HAP-1 (cell line): ENCODE data around the gene NTNG2.

Source experiments
- DNase-seq, 2 experiments: peaks; one replicate each; pipeline ENCODE4 v3.0.0-alpha.2; 2016 to 2020; ENCODE audit warnings: low spot score in 2 of 2
- H3K27me3 ChIP-seq: fragments of 250-450 bp; sonication (Bioruptor Pico); 2 replicates; pipeline ENCODE4 v1.5.1; 2020; ENCODE audit warnings: low read depth, mild to moderate bottlenecking, moderate library complexity
- H3K36me3 ChIP-seq: fragments of 250-450 bp; sonication (Bioruptor Pico); replicated peaks from 2 replicates; pipeline ENCODE4 v1.5.1; 2020; ENCODE audit warnings: mild to moderate bottlenecking
- H3K4me1 ChIP-seq: fragments of 250-450 bp; sonication (Bioruptor Pico); 2 replicates; pipeline ENCODE4 v1.5.1; 2020; ENCODE audit warnings: mild to moderate bottlenecking
- H3K4me3 ChIP-seq: fragments of 250-450 bp; sonication (Bioruptor Pico); 2 replicates; pipeline ENCODE4 v1.5.1; 2020; ENCODE audit warnings: mild to moderate bottlenecking, moderate library complexity
- H3K9me3 ChIP-seq: fragments of 250-450 bp; sonication (Bioruptor Pico); 2 replicates; pipeline ENCODE4 v1.5.1; 2020; ENCODE audit warnings: mild to moderate bottlenecking, moderate library complexity
- in situ Hi-C: fragments of 300-500 bp; cut with MboI; formaldehyde crosslinking; loops from 3 replicates; pipeline ENCODE4 v1.14.3; 2020; ENCODE audit warnings: low sequenced_read_pairs, inconsistent platforms, mixed read lengths

Gene NTNG2

GRCh38 chr9:132154863-132155567, 6.8 kb upstream of the NTNG2 start:
- no peak overlapping the region for H3K4me3 ChIP-seq
- in situ Hi-C loops: no loop called here
- no peaks in the 10 kb centered on the region for H3K4me1 ChIP-seq
- H3K27me3 ChIP-seq: peaks cover 20% of the 10 kb centered on the region
- H3K9me3 ChIP-seq: no peaks in the 10 kb centered on the region
- DNase-seq: no peak
- H3K36me3 ChIP-seq: no peaks in the 10 kb centered on the region

- H3K4me1 ChIP-seq: no peaks in the 10 kb centered on the region
- H3K9me3 ChIP-seq: no peaks in the 10 kb centered on the region
- in situ Hi-C loops: no loop called here
- H3K27me3 ChIP-seq: peaks cover 19% of the 10 kb centered on the region
- H3K36me3 ChIP-seq: no peaks in the 10 kb centered on the region
- H3K4me3 ChIP-seq: no peak overlapping the region
- DNase-seq: no peak
Observed at GRCh38 chr9:132155568-132155895, 6.3 kb upstream of the NTNG2 start.

GRCh38 chr9:132156262-132156661, 5.6 kb upstream of the NTNG2 start:
- in situ Hi-C loops: no loop called here
- no peak for DNase-seq
- peaks cover 16% of the 10 kb centered on the region for H3K27me3 ChIP-seq
- H3K4me3 ChIP-seq: no peak overlapping the region
- no peaks in the 10 kb centered on the region for H3K36me3 ChIP-seq
- H3K9me3 ChIP-seq: no peaks in the 10 kb centered on the region
- H3K4me1 ChIP-seq: no peaks in the 10 kb centered on the region

DNA sequence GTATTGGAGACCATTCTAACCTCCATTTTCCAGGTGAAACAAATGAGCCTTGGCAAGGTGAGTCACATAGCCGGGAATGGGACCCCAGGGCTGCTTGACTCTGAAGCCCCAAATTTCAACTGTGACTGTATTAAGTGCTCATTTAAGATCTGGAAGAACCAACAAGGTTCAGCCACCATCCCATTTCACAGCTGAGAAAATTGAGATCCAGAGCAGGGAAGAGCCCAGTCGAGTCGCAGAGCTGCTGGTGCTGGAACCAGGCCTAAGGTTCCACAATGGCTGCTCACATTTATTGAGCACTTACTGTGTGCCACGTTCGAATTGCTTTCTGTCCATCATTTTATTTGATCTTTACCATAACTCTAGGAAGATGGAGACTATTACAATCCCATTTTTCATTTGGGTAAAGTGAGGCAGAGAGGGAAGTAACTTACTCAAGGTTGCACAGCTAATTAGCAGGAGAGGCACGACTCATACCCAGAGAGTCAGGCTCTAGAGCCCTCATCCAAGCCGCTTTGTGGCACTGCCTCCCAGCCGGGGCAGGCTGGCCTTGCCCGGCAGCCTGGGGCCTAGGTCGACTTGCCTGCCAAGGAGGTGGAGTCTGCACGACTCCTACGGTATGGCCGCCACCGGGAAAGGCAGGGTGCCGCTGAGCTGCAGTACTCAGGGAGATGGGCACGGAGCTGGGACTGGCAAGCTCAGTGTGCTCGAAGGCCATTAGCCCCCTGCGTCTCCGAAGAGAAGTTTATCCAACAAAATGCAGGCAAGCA, 4.3 kb upstream of the NTNG2 start:
- in situ Hi-C loops: no loop called here
- Histone ChIP-seq H3K27me3 (peaks cover 18% of the 10 kb centered on the region), H3K4me1 (no peaks in the 10 kb centered on the region), H3K4me3 (no peak overlapping the region), H3K9me3 (no peaks in the 10 kb centered on the region), H3K36me3 (no peaks in the 10 kb centered on the region)
- no peak for DNase-seq

DNA sequence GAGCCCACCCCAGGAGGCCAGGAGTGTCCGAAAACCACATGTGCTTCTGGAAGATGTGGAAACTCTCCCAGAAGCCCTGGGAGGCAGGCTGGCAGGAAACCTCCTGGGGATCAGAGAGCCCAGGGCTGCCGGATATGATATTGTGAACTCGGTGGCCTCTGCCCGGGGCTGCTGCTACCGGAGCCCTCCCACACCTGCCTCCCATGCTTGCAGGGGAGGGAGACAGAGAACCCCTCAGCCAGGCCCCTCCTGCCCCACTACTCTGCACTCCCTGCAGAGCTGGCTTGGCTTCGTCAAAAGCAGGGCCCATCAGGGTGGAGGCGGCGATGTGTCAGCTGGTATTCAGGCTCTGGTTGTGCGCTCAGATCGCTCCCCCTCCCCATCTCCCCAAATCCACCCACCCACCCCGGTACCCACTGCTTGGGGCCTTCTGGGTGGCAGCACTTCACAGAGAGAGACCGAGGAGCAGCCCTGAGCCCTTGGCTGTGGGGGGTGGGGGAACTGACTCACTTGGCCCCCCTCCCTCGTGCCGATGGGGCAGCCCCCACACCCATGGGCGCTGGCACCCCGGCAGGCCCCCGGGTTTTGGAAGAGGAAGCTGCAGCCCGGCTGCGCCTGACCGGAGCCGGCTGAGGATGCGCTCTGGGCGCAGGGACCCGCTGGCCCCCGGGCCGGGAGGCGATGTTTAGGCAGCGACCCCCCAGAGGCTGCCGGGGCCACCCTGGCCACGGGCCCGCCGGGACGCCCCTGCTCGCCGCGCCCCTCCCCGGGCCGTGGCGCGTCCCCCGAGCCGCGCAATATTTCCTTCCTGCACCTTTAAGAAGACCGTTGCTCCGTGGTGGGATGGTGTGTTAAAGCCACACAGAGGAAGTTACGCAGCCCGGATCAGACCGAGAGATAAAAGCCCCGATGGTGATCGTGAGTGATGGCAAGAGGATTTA, 786 bp upstream of the NTNG2 start:
- Histone ChIP-seq H3K36me3 (no peaks in the 10 kb centered on the region), H3K27me3 (peaks cover 19% of the 10 kb centered on the region), H3K9me3 (no peaks in the 10 kb centered on the region), H3K4me3 (peak overlapping the region; percentile 27), H3K4me1 (no peaks in the 10 kb centered on the region)
- peak; percentile 33 to 64 for DNase-seq
- in situ Hi-C loops: no loop called here

GRCh38 chr9:132162764-132163456, 1.1 kb downstream of the NTNG2 start:
- in situ Hi-C loops: no loop called here

DNA sequence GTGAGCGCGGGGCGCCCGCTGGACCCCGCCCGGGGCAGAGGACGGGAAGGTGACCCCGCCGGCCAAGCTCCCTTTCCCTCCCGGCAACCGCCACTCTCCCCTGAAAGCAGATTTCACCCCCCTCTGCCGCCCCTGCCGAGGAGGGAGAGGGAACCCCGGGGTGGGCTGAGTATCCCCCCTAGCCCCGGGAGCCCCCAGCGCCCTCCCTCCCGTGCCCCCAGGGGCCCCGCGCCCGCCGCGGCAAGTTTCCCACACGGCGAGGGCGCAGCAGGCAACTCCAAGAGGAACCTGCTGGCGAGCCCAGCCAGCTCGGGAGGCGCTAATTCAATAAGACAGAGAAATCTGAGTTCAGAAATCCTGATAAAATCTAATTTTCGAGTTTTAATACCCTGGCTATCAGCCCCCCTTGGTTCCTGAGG, 1.6 kb downstream of the NTNG2 start:
- peaks cover 19% of the 10 kb centered on the region for H3K27me3 ChIP-seq
- DNase-seq: peak in 1 of 2 experiments; percentile 43
- no peaks in the 10 kb centered on the region for H3K36me3 ChIP-seq
- no peaks in the 10 kb centered on the region for H3K4me1 ChIP-seq
- peak overlapping the region; percentile 45 for H3K4me3 ChIP-seq
- in situ Hi-C loops: no loop called here
- H3K9me3 ChIP-seq: no peaks in the 10 kb centered on the region

More at GRCh38 chr9:132162764-132163456, 1.1 kb downstream of the NTNG2 start:
- Histone ChIP-seq H3K27me3 (peaks cover 19% of the 10 kb centered on the region), H3K4me1 (no peaks in the 10 kb centered on the region), H3K36me3 (no peaks in the 10 kb centered on the region), H3K9me3 (no peaks in the 10 kb centered on the region), H3K4me3 (peak overlapping the region; percentile 45)
- peak in 1 of 2 experiments; percentile 44 for DNase-seq

GRCh38 chr9:132163876-132164603, 2.2 kb downstream of the NTNG2 start:
- H3K4me3 ChIP-seq: no peak overlapping the region
- H3K36me3 ChIP-seq: no peaks in the 10 kb centered on the region
- no peak for DNase-seq
- peaks cover 19% of the 10 kb centered on the region for H3K27me3 ChIP-seq
- in situ Hi-C loops: no loop called here
- no peaks in the 10 kb centered on the region for H3K4me1 ChIP-seq
- no peaks in the 10 kb centered on the region for H3K9me3 ChIP-seq

DNA sequence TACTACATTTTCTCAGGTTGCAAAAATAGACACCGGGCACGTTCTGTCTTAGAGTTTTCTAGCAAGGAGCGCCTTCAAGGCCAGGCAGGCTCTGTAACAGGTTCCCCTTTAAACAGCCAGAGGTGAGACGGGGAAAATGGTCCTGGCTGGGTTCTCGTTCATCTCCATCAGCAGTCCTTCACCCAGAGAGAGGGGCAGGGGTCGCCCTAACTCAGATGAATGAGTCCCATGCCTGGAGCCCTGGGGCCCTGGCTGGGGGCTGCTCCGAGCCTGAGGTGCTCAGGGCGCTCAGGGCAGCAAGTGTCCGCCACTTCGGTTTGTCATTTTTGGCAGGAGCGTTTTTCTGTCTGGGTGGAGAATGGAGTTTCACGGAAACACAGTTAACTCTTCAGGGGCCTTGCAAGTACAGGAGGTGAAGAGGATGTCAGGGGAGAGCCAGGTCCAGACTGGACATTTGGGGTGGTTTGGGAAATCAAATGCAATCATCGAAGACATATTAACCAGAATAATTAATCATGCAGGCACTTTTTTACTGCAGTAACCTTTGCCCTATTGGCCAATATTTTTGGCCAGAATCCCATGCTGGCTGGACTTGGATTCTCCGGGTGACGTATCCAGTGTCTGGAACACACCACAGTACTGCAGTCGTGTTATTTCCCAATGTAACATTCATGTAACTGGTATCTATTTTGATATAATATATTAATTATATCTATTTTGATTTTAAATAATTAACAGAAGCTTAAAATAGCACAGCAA, 2.9 kb downstream of the NTNG2 start:
- H3K4me1 ChIP-seq: no peaks in the 10 kb centered on the region
- no peaks in the 10 kb centered on the region for H3K36me3 ChIP-seq
- H3K4me3 ChIP-seq: no peak overlapping the region
- peaks cover 19% of the 10 kb centered on the region for H3K27me3 ChIP-seq
- no peaks in the 10 kb centered on the region for H3K9me3 ChIP-seq
- DNase-seq: no peak
- in situ Hi-C loops: no loop called here

DNA sequence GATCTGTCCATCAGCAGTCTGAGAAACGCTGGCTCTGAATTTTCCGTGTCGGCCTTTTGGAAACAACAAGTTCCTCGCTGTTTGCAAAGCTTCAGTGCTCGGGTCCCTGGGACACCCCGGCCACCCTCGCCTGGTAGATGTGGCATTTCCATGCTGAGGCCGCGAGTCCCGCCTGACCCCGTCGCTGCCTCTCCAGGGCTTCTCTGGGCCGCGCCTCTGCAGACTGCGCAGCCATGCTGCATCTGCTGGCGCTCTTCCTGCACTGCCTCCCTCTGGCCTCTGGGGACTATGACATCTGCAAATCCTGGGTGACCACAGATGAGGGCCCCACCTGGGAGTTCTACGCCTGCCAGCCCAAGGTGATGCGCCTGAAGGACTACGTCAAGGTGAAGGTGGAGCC, 4.7 kb downstream of the NTNG2 start:
- in situ Hi-C loops: no loop called here
- no peaks in the 10 kb centered on the region for H3K9me3 ChIP-seq
- no peak for DNase-seq
- no peak overlapping the region for H3K4me3 ChIP-seq
- H3K4me1 ChIP-seq: no peaks in the 10 kb centered on the region
- no peaks in the 10 kb centered on the region for H3K36me3 ChIP-seq
- H3K27me3 ChIP-seq: peaks cover 14% of the 10 kb centered on the region

GRCh38 chr9:132167192-132167591, 5.3 kb downstream of the NTNG2 start:
- Histone ChIP-seq H3K4me1 (no peaks in the 10 kb centered on the region), H3K9me3 (no peaks in the 10 kb centered on the region), H3K4me3 (no peak overlapping the region), H3K27me3 (peaks cover 14% of the 10 kb centered on the region), H3K36me3 (no peaks in the 10 kb centered on the region)
- in situ Hi-C loops: no loop called here
- no peak for DNase-seq

DNA sequence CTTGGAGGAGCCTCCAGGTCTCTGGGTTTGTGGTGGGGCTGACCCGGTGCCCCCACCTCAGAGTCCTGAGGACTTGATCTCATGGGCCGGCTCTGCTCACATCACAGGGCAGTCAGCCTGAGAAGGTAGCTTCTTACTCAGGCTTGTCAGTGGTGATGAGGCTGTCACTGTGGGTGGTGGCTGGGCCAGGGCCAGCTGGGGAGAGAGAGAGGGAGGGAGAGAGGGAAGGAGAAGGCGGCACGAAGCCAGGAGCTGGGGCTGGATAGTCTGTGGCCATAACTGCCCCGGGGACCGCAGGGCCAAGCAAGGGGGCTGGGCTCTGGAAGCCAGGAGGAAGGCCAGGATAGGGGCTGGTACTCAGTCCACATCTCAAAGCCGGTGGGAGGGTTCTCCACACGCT, 6.5 kb downstream of the NTNG2 start:
- Histone ChIP-seq H3K9me3 (no peaks in the 10 kb centered on the region), H3K4me3 (no peak overlapping the region), H3K36me3 (no peaks in the 10 kb centered on the region), H3K27me3 (peaks cover 5% of the 10 kb centered on the region; the same call in 1 of the 2 replicates), H3K4me1 (no peaks in the 10 kb centered on the region)
- in situ Hi-C loops: no loop called here
- DNase-seq: no peak
